Cardiac muscle cell (in vitro differentiated cells and primary cell): ENCODE results near the gene GRIA4. TPM values are rescaled to one million over a fixed set of nuclear protein-coding genes. Genes with fewer than 3 reads are reported as not detected.

Source experiments
- DNase-seq, 2 donors: peaks; one replicate each; pipeline versions ENCODE4 v3.0.0 to v3.0.0-alpha.2; 2010 to 2017; ENCODE audit warnings: low read depth in 1 of 2, low spot score in 1 of 2
- H3K27ac ChIP-seq: fragments of 200-600 bp; sonication (generic); 2 replicates; pipeline ENCODE4 v1.5.1; 2016
- H3K27me3 ChIP-seq: fragments of 200-600 bp; sonication (generic); 2 replicates; pipeline ENCODE4 v1.6.0; 2016; ENCODE audit warnings: control low read depth
- H3K36me3 ChIP-seq: fragments of 200-600 bp; sonication (generic); 2 replicates; pipeline ENCODE4 v1.5.1; 2016; ENCODE audit warnings: control low read depth
- H3K4me1 ChIP-seq: fragments of 200-600 bp; sonication (generic); 2 replicates; pipeline ENCODE4 v1.8.1; 2017; ENCODE audit warnings: low read depth, mild to moderate bottlenecking, mixed run types
- H3K4me3 ChIP-seq: fragments of 200-600 bp; sonication (generic); 2 replicates; pipeline ENCODE4 v1.5.1; 2016; ENCODE audit warnings: mild to moderate bottlenecking
- H3K9me3 ChIP-seq: fragments of 200-600 bp; sonication (generic); 2 replicates; pipeline ENCODE4 v1.5.1; 2017; ENCODE audit warnings: low read depth, mild to moderate bottlenecking, control low read depth
- CTCF ChIP-seq: IDR thresholded peaks from 2 replicates; pipeline ENCODE4 v1.5.1; 2012; ENCODE audit warnings: low read depth, mild to moderate bottlenecking, low read length
- polyA plus RNA-seq: library from polyadenylated mRNA; unstranded; fragments of >200 nt; fragmentation: Nextera tagmentation; extraction: Ambion mirVana; gene quantifications from 2 replicates; pipeline ENCODE4 v1.2.1, GENCODE V29; 2016
- total RNA-seq: library from RNA; depleted of rRNA; stranded (reverse); fragments of >200 nt; gene quantifications from 2 replicates; pipeline ENCODE4 v1.2.3, GENCODE V29; 2016

The GRIA4 gene
- total and polyA plus RNA-seq, 2 experiments from 2014 or later, result 20.8 to 36.6 TPM

GRCh38 chr11:105719073-105719822 lies 109.4 kb downstream of the GRIA4 start:
- no peak overlapping the region for H3K27ac ChIP-seq
- no peak for TF ChIP-seq CTCF
- no peaks in the 10 kb centered on the region for H3K27me3 ChIP-seq
- peak in 1 of 2 donors; percentile 1 for DNase-seq
- H3K4me1 ChIP-seq, result no peaks in the 10 kb centered on the region
- no peak overlapping the region for H3K4me3 ChIP-seq
- no peaks in the 10 kb centered on the region for H3K36me3 ChIP-seq
- no peaks in the 10 kb centered on the region for H3K9me3 ChIP-seq

- Histone ChIP-seq H3K4me3 (no peak overlapping the region), H3K4me1 (no peaks in the 10 kb centered on the region), H3K9me3 (no peaks in the 10 kb centered on the region), H3K27ac (no peak overlapping the region), H3K36me3 (no peaks in the 10 kb centered on the region), H3K27me3 (no peaks in the 10 kb centered on the region)
- no peak for TF ChIP-seq CTCF
- no peak for DNase-seq
Observed at GRCh38 chr11:105720096-105720495, 110.2 kb downstream of the GRIA4 start.

- Histone ChIP-seq H3K9me3 (no peaks in the 10 kb centered on the region), H3K27ac (no peak overlapping the region), H3K4me3 (no peak overlapping the region), H3K27me3 (no peaks in the 10 kb centered on the region), H3K4me1 (no peaks in the 10 kb centered on the region), H3K36me3 (no peaks in the 10 kb centered on the region)
- TF ChIP-seq CTCF, result no peak
- no peak for DNase-seq
Observed at GRCh38 chr11:105723269-105723668, 113.4 kb downstream of the GRIA4 start.

- TF ChIP-seq CTCF, result no peak
- Histone ChIP-seq H3K4me1 (no peaks in the 10 kb centered on the region), H3K27ac (no peak overlapping the region), H3K4me3 (no peak overlapping the region), H3K36me3 (no peaks in the 10 kb centered on the region), H3K27me3 (no peaks in the 10 kb centered on the region), H3K9me3 (no peaks in the 10 kb centered on the region)
- no peak for DNase-seq
Observed at GRCh38 chr11:105732611-105733010, 122.7 kb downstream of the GRIA4 start.

GRCh38 chr11:105734426-105734825 lies 124.6 kb downstream of the GRIA4 start:
- Histone ChIP-seq H3K36me3 (no peaks in the 10 kb centered on the region), H3K27me3 (no peaks in the 10 kb centered on the region), H3K4me3 (no peak overlapping the region), H3K4me1 (no peaks in the 10 kb centered on the region), H3K27ac (no peak overlapping the region), H3K9me3 (no peaks in the 10 kb centered on the region)
- no peak for TF ChIP-seq CTCF
- no peak for DNase-seq
